AG04450 (cell line): ENCODE data around the gene RPL18. TPM values are rescaled to one million over a fixed set of nuclear protein-coding genes. Genes with fewer than 3 reads are reported as not detected.

Source experiments
- CTCF ChIA-PET: fragments of 300-600, 350-600 bp; formaldehyde crosslinking; extraction: SDS; loops from one replicate; lab custom pipeline; 2022; ENCODE audit warnings: antibody characterized with exemption, inconsistent platforms; lab: Charles Lee
- POLR2A ChIA-PET: fragments of 350-600 bp; formaldehyde crosslinking; extraction: SDS; loops from one replicate; lab custom pipeline; 2021; ENCODE audit warnings: antibody characterized with exemption, inconsistent platforms; lab: Yijun Ruan, JAX
- DNase-seq: peaks from one replicate; pipeline ENCODE4 v3.0.0-alpha.2; 2011; ENCODE audit warnings: low read depth, low spot score
- H3K27ac ChIP-seq: one replicate; pipeline ENCODE4 v1.5.1; 2012; ENCODE audit warnings: low read depth, low read length, control low read depth
- H3K27me3 ChIP-seq: one replicate; pipeline ENCODE4 v1.6.0; 2012; ENCODE audit warnings: low read length; ENCODE audit not compliant: control insufficient read depth, insufficient read depth
- H3K4me3 ChIP-seq: 2 replicates; pipeline ENCODE4 v1.5.1; 2011; ENCODE audit warnings: mild to moderate bottlenecking, low read depth, low read length, control low read depth
- H3K9me3 ChIP-seq: 2 replicates; pipeline ENCODE4 v1.5.1; 2012; ENCODE audit warnings: low read length; ENCODE audit not compliant: control insufficient read depth, insufficient read depth
- CTCF ChIP-seq: IDR thresholded peaks from 2 replicates; pipeline ENCODE4 v1.5.1; 2011; ENCODE audit warnings: low read depth, low read length, control low read depth, inconsistent platforms
- polyA plus RNA-seq: library from polyadenylated mRNA; depleted of rRNA; stranded (reverse); fragments of >200 nt; gene quantifications from 2 replicates; pipeline ENCODE4 v1.2.3, GENCODE V29; 2011

The RPL18 gene
- polyA plus RNA-seq, 1 experiment = 1,020 TPM

GRCh38 chr19:48639483-48640375 is 20.8 kb upstream of the RPL18 start:
- peaks cover 5% of the 10 kb centered on the region; the same call in 1 of the 2 replicates for H3K9me3 ChIP-seq
- no peak overlapping the region for H3K4me3 ChIP-seq
- POLR2A ChIA-PET = no interaction called here
- TF ChIP-seq CTCF = no peak
- peaks cover 2% of the 10 kb centered on the region for H3K27me3 ChIP-seq
- H3K27ac ChIP-seq = no peak overlapping the region
- DNase-seq = no peak
- CTCF ChIA-PET = no interaction called here

GRCh38 chr19:48638831-48639381 is 19.9 kb upstream of the RPL18 start:
- Histone ChIP-seq H3K4me3 (no peak overlapping the region), H3K27me3 (peaks cover 2% of the 10 kb centered on the region), H3K27ac (no peak overlapping the region), H3K9me3 (peaks cover 5% of the 10 kb centered on the region; the same call in 1 of the 2 replicates)
- ChIA-PET POLR2A (no interaction called here), CTCF (no interaction called here)
- no peak for DNase-seq
- no peak for TF ChIP-seq CTCF

- Histone ChIP-seq H3K4me3 (peak overlapping the region; percentile 58), H3K27me3 (peaks cover 2% of the 10 kb centered on the region), H3K27ac (peak overlapping the region; percentile 74), H3K9me3 (peaks cover 5% of the 10 kb centered on the region; the same call in 1 of the 2 replicates)
- TF ChIP-seq CTCF = peak; percentile 30; the same call in 1 of the 2 replicates
- POLR2A ChIA-PET = interaction anchor here (0.7 to 1.3 kb wide), 3 partner anchors 19 to 234 kb away, joined by 3 to 7 read pairs (median 3); partner anchors contain the start of genes RPL18 and SPHK2
- DNase-seq = peak; percentile 94
- CTCF ChIA-PET = no interaction called here
Observed at GRCh38 chr19:48637948-48638830, 19.2 kb upstream of the RPL18 start.

- Histone ChIP-seq H3K9me3 (peaks cover 5% of the 10 kb centered on the region; the same call in 1 of the 2 replicates), H3K27me3 (no peaks in the 10 kb centered on the region), H3K4me3 (peak overlapping the region; percentile 66), H3K27ac (peak overlapping the region; percentile 74)
- peak; percentile 99 for DNase-seq
- TF ChIP-seq CTCF = no peak
- ChIA-PET CTCF (no interaction called here), POLR2A (interaction anchor here (0.7 to 1.3 kb wide), 4 partner anchors 8 to 234 kb away, joined by 3 to 7 read pairs (median 3); partner anchors contain the start of genes CA11, RPL18 and SPHK2)
Observed at GRCh38 chr19:48637449-48637947, 18.5 kb upstream of the RPL18 start.
